Spleen (tissue), 11 donors: ENCODE data around the gene KRTAP6-2. TPM values are rescaled to one million over a fixed set of nuclear protein-coding genes. Genes with fewer than 3 reads are reported as not detected.

Source experiments
- DNase-seq: peaks from one replicate; pipeline ENCODE4 v3.0.0-alpha.2; 2020
- H3K27ac ChIP-seq, 8 donors: fragments of 200-600 bp; sonication (generic) in 7 of 8; 1 replicate in 4 of 8; 2 replicates in 4 of 8; pipeline versions ENCODE4 v1.5.0 to v1.8.0; 2016 to 2021; ENCODE audit warnings: inconsistent platforms in 4 of 8, mild to moderate bottlenecking in 4 of 8, moderate library complexity in 1 of 8
- H3K27me3 ChIP-seq, 7 donors: fragments of 200-600 bp; sonication (generic) in 6 of 7; replicated peaks in 1 of 7; 1 replicate in 4 of 7; 2 replicates in 3 of 7; pipeline versions ENCODE4 v1.5.0 to v1.8.0; 2016 to 2021; ENCODE audit warnings: inconsistent platforms in 3 of 7, mild to moderate bottlenecking in 1 of 7
- H3K36me3 ChIP-seq, 6 donors: fragments of 200-600 bp; sonication (generic) in 5 of 6; 1 replicate in 4 of 6; 2 replicates in 2 of 6; pipeline versions ENCODE4 v1.5.0 to v1.8.0; 2016 to 2021; ENCODE audit warnings: inconsistent platforms in 2 of 6
- H3K4me1 ChIP-seq, 6 donors: fragments of 200-600 bp; sonication (generic) in 5 of 6; 1 replicate in 3 of 6; 2 replicates in 3 of 6; pipeline versions ENCODE4 v1.5.0 to v1.8.0; 2016 to 2021; ENCODE audit warnings: inconsistent platforms in 3 of 6
- H3K4me3 ChIP-seq, 8 donors: fragments of 200-600 bp; sonication (generic) in 7 of 8; 1 replicate in 4 of 8; 2 replicates in 4 of 8; pipeline versions ENCODE4 v1.5.0 to v1.8.0; 2016 to 2021; ENCODE audit warnings: inconsistent platforms in 4 of 8, mild to moderate bottlenecking in 4 of 8, moderate library complexity in 2 of 8
- H3K9me3 ChIP-seq, 8 donors: fragments of 200-600 bp; sonication (generic) in 7 of 8; 1 replicate in 4 of 8; 2 replicates in 4 of 8; pipeline versions ENCODE4 v1.5.0 to v1.8.0; 2016 to 2021; ENCODE audit warnings: inconsistent platforms in 4 of 8
- POLR2A ChIP-seq, 3 donors: fragments of 450-650 bp; IDR thresholded peaks; one replicate each; pipeline ENCODE4 v1.5.1; 2017; ENCODE audit warnings: antibody characterized with exemption in 3 of 3, mild to moderate bottlenecking in 1 of 3
- POLR2AphosphoS5 ChIP-seq, 3 donors: sonication (generic); formaldehyde crosslinking; IDR thresholded peaks; one replicate each; pipeline ENCODE4 v1.5.1; 2017; ENCODE audit warnings: antibody characterized with exemption in 3 of 3
- WGBS, 5 donors: extraction: QIAGEN DNeasy Blood & Tissue Kit in 3 of 5; methylation state at CpG; one replicate each; pipeline versions ENCODE4 v1.1.5 to v1.1.7; 2013 to 2018; 5-methylcytosine and 5-hydroxymethylcytosine counted together
- intact Hi-C: fragments of 100-400 bp; cut with DNase I; formaldehyde crosslinking; loops from one replicate; pipeline ENCODE4 v1.15.0; 2023; ENCODE audit warnings: low total_unique reads
- polyA plus RNA-seq, 3 donors: library from polyadenylated mRNA; stranded (reverse); fragments of 200-250 nt; gene quantifications; one replicate each; pipeline ENCODE4 v1.2.1, GENCODE V29; 2013
- total RNA-seq, 7 donors: library from RNA; depleted of rRNA in 3 of 7; stranded (reverse); fragments of >200 nt in 3 of 7; fragmentation: NEBNext Ultra II Directional in 4 of 7; extraction: Animal tissue kit (Norgen Biotek cat#: 25700) in 4 of 7; gene quantifications; one replicate each; pipeline versions ENCODE4 v1.1.0 to v1.2.1, GENCODE V29; 2016 to 2021
- TF ChIP-seq, protein P1 (sequence below), 11 experiments: fragments of 200-600 bp in 7 of 11; fragments of 450-650 bp in 4 of 11; sonication (generic) in 4 of 11; IDR thresholded peaks in 8 of 11; conservative IDR thresholded peaks in 3 of 11; 1 replicate in 7 of 11; 2 replicates in 4 of 11; pipeline versions ENCODE4 v1.4.0 to v1.8.0; 2016 to 2021; ENCODE audit warnings: antibody characterized with exemption in 11 of 11, inconsistent platforms in 4 of 11, mild to moderate bottlenecking in 1 of 11
- donor health status: healthy with polysubstance abuse.
- donor health status: DM: no; HTN: no; CAD: no; lungs with moderate emphysema.
- donor health status: DM: no; HTN: no; CAD: no.
- donor health status: Bipolar disorder and iron deficiency.
- donor health status: healthy.
- donor health status: DM: no; HTN: no; CAD: no.
- donor health status: DM: yes; HTN: yes; CAD: no.

Gene KRTAP6-2
- total and polyA plus RNA-seq, 10 donors = not detected

DNA sequence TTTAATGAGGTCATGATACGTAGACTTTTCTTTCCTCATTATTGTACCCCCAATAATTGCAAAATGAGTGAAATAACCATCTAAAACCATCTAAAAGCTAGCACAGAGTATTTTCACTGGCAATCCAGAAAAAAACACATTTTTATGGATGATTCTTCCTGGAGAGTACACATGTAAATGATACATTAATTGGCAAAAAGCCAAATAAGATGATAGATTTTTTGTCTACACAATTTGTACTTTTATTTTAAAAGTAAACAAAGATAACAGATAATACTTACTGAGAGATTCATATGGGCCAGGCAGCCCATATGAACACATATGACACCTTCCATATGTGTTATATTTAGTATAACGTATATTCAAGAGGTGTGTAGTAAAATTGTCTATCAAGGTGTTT is 35.1 kb downstream of the KRTAP6-2 start:
- no peaks in the 10 kb centered on the region for H3K4me1 ChIP-seq
- H3K9me3 ChIP-seq = no peaks in the 10 kb centered on the region
- no peaks in the 10 kb centered on the region for H3K27me3 ChIP-seq
- no peak overlapping the region for H3K4me3 ChIP-seq
- 82 to 95% (median 90%) methylated on average over 2 of the region's 2 CpGs for WGBS, 5 donors
- H3K27ac ChIP-seq = no peak overlapping the region
- intact Hi-C loops = no loop called here
- TF ChIP-seq POLR2AphosphoS5 (IDR thresholded peaks at IDR 0.05) = no peak
- TF ChIP-seq, protein P1, sequence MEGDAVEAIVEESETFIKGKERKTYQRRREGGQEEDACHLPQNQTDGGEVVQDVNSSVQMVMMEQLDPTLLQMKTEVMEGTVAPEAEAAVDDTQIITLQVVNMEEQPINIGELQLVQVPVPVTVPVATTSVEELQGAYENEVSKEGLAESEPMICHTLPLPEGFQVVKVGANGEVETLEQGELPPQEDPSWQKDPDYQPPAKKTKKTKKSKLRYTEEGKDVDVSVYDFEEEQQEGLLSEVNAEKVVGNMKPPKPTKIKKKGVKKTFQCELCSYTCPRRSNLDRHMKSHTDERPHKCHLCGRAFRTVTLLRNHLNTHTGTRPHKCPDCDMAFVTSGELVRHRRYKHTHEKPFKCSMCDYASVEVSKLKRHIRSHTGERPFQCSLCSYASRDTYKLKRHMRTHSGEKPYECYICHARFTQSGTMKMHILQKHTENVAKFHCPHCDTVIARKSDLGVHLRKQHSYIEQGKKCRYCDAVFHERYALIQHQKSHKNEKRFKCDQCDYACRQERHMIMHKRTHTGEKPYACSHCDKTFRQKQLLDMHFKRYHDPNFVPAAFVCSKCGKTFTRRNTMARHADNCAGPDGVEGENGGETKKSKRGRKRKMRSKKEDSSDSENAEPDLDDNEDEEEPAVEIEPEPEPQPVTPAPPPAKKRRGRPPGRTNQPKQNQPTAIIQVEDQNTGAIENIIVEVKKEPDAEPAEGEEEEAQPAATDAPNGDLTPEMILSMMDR (IDR thresholded peaks at IDR 0.05 in 8 of 11, conservative IDR thresholded peaks at IDR 0.05 in 3 of 11) = no peak
- TF ChIP-seq POLR2A (IDR thresholded peaks at IDR 0.05) = no peak
- no peaks in the 10 kb centered on the region for H3K36me3 ChIP-seq
- DNase-seq = no peak

GRCh38 chr21:30563072-30563471 is 35.6 kb downstream of the KRTAP6-2 start:
- 56 to 88% (median 73%) methylated on average over 6 of the region's 6 CpGs for WGBS, 5 donors
- H3K4me1 ChIP-seq = no peaks in the 10 kb centered on the region
- H3K9me3 ChIP-seq = no peaks in the 10 kb centered on the region
- DNase-seq = no peak
- H3K36me3 ChIP-seq = no peaks in the 10 kb centered on the region
- H3K4me3 ChIP-seq = no peak overlapping the region
- no peaks in the 10 kb centered on the region for H3K27me3 ChIP-seq
- H3K27ac ChIP-seq = no peak overlapping the region
- TF ChIP-seq POLR2AphosphoS5 (IDR thresholded peaks at IDR 0.05) = no peak
- TF ChIP-seq POLR2A (IDR thresholded peaks at IDR 0.05) = no peak
- TF ChIP-seq, protein P1 (IDR thresholded peaks at IDR 0.05 in 8 of 11, conservative IDR thresholded peaks at IDR 0.05 in 3 of 11) = no peak
- intact Hi-C loops = no loop called here

GRCh38 chr21:30561957-30562356 is 36.7 kb downstream of the KRTAP6-2 start:
- H3K9me3 ChIP-seq = no peaks in the 10 kb centered on the region
- TF ChIP-seq, protein P1 (IDR thresholded peaks at IDR 0.05 in 8 of 11, conservative IDR thresholded peaks at IDR 0.05 in 3 of 11) = no peak
- TF ChIP-seq POLR2AphosphoS5 (IDR thresholded peaks at IDR 0.05) (no peak), POLR2A (IDR thresholded peaks at IDR 0.05) (no peak)
- H3K36me3 ChIP-seq = no peaks in the 10 kb centered on the region
- no peak for DNase-seq
- 78 to 90% (median 83%) methylated on average over 2 of the region's 2 CpGs for WGBS, 5 donors
- H3K27me3 ChIP-seq = no peaks in the 10 kb centered on the region
- no peak overlapping the region for H3K4me3 ChIP-seq
- H3K4me1 ChIP-seq = no peaks in the 10 kb centered on the region
- intact Hi-C loops = no loop called here
- no peak overlapping the region for H3K27ac ChIP-seq

DNA sequence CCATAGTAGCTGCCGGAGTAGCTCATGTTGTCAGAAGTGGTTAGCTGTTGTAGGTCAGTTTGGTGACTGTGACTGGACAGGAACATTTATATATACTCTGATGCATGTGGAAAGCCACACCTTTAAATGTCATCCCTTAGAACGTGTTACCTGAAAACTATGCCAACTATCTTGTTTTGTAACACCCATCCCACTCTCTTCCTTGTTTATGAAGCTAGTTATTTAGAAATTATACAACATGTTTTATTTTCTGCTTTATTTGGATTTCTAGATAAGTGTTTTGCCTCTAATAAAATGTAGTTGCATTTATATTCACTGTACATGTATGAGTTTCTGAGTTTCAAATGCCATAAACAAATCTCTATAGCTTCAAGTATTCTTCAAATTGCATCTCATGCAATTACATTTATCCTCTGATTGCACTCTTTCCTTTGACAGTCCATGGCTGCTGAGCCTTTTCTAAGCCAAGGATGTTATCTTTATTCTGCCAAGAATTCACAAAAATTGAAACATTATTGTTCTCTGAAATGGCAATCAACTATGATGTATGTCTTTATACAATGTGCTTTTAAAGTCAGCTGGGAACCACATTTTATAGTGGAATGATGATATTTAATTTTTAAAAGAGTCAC is 37.3 kb downstream of the KRTAP6-2 start, which contains the start of gene KRTAP19-7:
Gene KRTAP19-7 (minus strand): TSS at position 51 of the 632 bp plus-strand sequence. CDS start 25 bp downstream, at position 26.
- no peak within 1 kb of the TSS for H3K27ac ChIP-seq
- 67 to 84% (median 76%) methylated on average over 2 of the region's 2 CpGs for WGBS, 5 donors
- H3K4me1 ChIP-seq = no peaks in the 10 kb centered on the region
- no peak within 1 kb of the TSS for H3K4me3 ChIP-seq
- H3K27me3 ChIP-seq = no peaks in the 10 kb centered on the region
- no peaks in the 10 kb centered on the region for H3K9me3 ChIP-seq
- no peak for TF ChIP-seq POLR2AphosphoS5 (IDR thresholded peaks at IDR 0.05)
- TF ChIP-seq POLR2A (IDR thresholded peaks at IDR 0.05) = no peak
- TF ChIP-seq, protein P1 (IDR thresholded peaks at IDR 0.05 in 8 of 11, conservative IDR thresholded peaks at IDR 0.05 in 3 of 11) = no peak
- no peaks in the 10 kb centered on the region for H3K36me3 ChIP-seq
- DNase-seq = no peak
- intact Hi-C loops = no loop called here
